Ammon's horn (tissue), 1 donor: ENCODE results near the gene CHDH.

Experiments used
- DNase-seq: peaks from one replicate; pipeline ENCODE4 v3.0.0-alpha.2; 2016; ENCODE audit warnings: low spot score

CHDH gene

DNA sequence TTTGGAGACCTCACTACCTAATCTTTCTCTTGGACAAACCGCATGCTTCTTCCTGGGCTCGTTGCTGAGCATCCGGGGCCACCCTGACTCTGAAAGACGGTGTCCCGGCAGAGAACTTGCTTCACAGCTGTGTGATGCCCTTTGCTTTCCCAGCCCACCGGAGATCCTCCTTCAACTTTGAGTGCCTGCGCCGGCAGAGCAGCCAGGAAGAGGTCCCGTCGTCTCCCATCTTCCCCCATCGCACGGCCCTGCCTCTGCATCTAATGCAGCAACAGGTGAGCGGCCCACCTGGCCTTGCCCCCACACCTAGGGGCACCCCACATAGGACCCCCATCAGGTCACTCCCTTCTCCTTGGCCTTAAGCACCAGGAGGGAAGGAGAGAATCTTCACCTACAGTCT is 37.7 kb downstream of the CHDH start:
- DNase-seq, result no peak

- DNase-seq, result no peak
These were observed 39.0 kb downstream of the CHDH start for GRCh38 chr3:53807117-53807810.

DNA sequence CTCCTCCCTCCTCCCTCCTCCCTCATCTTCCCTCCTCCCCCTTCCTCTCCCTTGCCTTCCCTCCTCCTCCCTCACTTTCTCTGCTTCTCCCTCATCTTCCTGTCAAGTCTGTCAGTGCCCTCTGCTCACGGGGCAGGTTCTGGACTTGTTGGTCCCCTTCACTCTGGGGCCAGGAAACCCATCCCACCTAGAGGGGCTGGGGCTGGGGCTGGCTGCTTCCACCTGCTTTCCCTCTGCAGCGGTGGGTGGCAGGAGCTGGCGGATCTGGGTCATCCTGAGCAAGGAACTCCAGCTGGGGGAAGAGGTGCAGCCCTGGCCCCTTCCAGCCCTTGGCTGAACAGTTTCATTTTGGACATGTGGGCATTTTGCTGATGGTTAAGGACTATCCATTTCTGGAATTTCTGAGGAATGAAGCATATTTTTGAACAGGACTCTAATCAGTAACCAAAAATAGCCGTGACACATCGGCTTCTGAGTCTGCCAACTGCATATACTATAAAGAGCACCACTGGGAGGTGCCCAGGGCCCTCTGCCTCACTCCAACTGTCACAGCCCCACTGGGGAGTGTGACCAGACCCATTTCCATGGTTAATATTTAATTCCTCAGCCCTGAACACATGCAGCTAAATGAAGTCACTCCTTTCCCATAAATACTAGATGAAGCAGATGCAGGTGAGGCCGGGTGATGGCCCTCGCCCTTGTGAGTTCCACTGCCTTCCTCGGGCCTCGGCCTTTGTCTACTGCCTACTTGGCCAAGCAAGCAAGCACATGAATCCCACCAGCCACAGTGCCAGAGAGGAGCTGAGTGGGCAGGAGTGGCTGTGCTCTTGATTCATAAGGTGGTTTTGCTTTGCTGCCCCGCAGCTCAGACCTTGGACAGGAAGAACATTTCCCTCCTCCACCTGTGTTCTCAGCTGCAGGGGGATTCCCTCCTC is 39.8 kb downstream of the CHDH start:
- DNase-seq, result peak; percentile 43

DNA sequence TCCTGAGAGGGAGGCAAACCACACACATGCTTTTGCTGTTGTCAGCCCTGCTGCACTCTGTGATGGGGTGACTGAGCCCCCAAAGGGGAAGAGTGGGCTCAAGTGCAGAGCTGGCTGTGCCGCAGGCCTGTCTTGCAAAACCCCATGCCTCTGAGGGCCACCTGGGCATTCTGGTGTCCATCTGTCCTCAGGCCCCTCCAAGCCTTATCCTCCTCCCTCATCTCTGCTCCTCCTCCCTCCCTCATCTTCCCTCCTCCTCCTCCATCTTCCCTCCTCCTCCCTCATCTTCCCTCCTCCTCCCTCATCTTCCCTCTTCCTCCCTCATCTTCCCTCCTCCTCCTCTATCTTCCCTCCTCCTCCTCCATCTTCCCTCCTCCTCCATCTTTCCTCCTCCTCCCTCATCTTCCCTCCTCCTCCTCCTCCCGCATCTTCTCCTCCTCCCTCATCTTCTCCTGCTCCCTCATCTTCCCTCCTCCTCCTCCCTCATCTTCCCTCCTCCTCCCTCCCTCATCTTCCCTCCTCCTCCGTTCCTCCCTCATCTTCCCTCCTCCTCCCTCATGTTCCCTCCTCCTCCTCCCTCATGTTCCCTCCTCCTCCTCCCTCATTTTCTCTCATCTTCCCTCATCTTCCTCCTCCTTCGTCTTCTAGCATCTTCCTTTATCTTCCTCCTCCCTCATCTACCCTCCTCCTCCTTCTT is 40.6 kb downstream of the CHDH start:
- no peak for DNase-seq

- DNase-seq, result no peak
These were observed 41.3 kb downstream of the CHDH start for GRCh38 chr3:53804697-53805462.

- DNase-seq, result no peak
These were observed 42.2 kb downstream of the CHDH start for GRCh38 chr3:53803816-53804695.

GRCh38 chr3:53803124-53803815 is 42.9 kb downstream of the CHDH start:
- no peak for DNase-seq

GRCh38 chr3:53802256-53802880 is 43.9 kb downstream of the CHDH start:
- DNase-seq, result no peak

DNA sequence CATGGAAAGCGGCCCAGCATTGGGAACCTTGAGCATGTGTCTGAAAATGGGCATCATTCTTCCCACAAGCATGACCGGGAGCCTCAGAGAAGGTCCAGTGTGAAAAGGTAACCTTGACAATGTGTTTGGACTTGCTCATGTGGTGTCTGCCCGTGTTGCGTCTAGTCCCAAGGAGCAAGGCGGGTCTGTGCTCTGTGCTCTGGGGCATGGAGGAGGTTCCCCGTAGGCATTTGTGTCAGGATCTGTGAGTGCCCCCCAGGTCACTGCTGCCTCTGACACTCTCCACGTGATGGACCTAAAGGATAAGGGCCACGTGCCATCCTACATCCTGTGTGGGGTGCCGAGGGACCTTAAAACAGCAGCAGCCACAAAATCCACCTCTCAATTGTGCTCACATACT is 44.9 kb downstream of the CHDH start:
- DNase-seq, result no peak

GRCh38 chr3:53800041-53800906 is 45.9 kb downstream of the CHDH start:
- no peak for DNase-seq

GRCh38 chr3:53799338-53799865 is 46.8 kb downstream of the CHDH start:
- DNase-seq, result no peak

- DNase-seq, result no peak
These were observed 48.1 kb downstream of the CHDH start for GRCh38 chr3:53798144-53798543.

- peak; percentile 74 for DNase-seq
These were observed 50.2 kb downstream of the CHDH start for GRCh38 chr3:53795789-53796560.

- no peak for DNase-seq
These were observed 51.0 kb downstream of the CHDH start for GRCh38 chr3:53795176-53795575.

- no peak for DNase-seq
These were observed 51.6 kb downstream of the CHDH start for GRCh38 chr3:53794597-53794996.

DNA sequence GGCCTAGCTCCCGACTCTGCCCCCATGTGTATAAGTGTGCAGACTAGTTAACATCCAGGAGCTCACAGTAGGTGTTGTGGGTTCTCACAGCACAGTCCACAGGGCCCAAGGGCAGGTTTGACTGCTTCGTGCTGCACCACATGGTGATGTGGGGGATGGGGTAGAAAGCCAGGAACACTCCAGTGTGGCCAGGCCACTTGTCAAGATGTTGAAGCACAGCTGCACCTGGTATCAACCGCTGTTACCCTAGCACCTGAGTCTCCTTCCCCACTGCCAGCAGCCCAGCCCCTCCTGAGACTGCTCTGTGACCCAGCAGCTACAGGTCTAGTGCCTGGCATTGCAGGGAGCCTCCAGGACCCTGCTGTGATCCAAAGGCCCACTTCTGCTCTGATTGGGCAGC is 53.4 kb downstream of the CHDH start:
- DNase-seq, result no peak

GRCh38 chr3:53791317-53791716 is 54.9 kb downstream of the CHDH start:
- no peak for DNase-seq

DNA sequence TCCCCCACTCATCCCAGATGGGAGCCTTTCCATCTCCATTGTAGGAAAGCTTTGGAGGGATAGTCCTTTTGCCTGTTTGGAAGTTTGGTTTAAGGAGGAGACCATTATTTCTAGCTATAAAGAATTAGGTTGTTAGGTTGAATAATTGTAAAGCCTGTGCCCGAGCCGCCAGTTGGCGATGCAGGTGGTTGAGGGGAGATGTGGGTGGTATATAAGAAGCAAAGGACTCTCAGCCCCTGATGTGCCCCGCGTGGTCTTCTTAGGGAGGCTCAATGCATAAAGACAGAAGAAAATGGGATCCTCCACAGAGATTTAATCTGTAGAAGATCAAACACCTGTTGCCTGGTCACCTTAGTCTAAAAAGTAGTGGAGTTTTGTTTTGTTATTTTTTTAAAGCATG is 55.7 kb downstream of the CHDH start:
- no peak for DNase-seq
